AG09319 (cell line): ENCODE measurements around the gene ITFG1.

Source experiments
- DNase-seq: peaks from one replicate; pipeline ENCODE4 v3.0.0-alpha.2; 2010; ENCODE audit warnings: low read depth; ENCODE audit errors: extremely low read depth
- CTCF ChIP-seq: IDR thresholded peaks from 2 replicates; pipeline ENCODE4 v1.5.1; 2011; ENCODE audit warnings: low read depth, mild to moderate bottlenecking, inconsistent platforms, low read length, moderate library complexity

The ITFG1 gene

GRCh38 chr16:47493381-47494337 is 32.8 kb upstream of the ITFG1 start:
- no peak for TF ChIP-seq CTCF
- DNase-seq: no peak

- DNase-seq: no peak
- TF ChIP-seq CTCF: no peak
Observed at GRCh38 chr16:47492428-47493377, 31.8 kb upstream of the ITFG1 start.

- TF ChIP-seq CTCF: no peak
- DNase-seq: no peak
Observed at GRCh38 chr16:47492036-47492427, 31.2 kb upstream of the ITFG1 start.

- TF ChIP-seq CTCF: no peak
- DNase-seq: no peak
Observed at GRCh38 chr16:47490471-47490870, 29.6 kb upstream of the ITFG1 start.

- no peak for TF ChIP-seq CTCF
- DNase-seq: no peak
Observed at GRCh38 chr16:47488051-47488450, 27.2 kb upstream of the ITFG1 start.

- TF ChIP-seq CTCF: no peak
Observed at GRCh38 chr16:47486856-47487255, 26.0 kb upstream of the ITFG1 start.

More at GRCh38 chr16:47486856-47487255, 26.0 kb upstream of the ITFG1 start:
- no peak for DNase-seq
